Skeletal muscle tissue (tissue), 4 donors: ENCODE data around the gene CPNE2. TPM values are rescaled to one million over a fixed set of nuclear protein-coding genes. Genes with fewer than 3 reads are reported as not detected.
A peak's percentile ranks its signal among the peaks of the same experiment; 100 is the strongest.

ENCODE experiments used
- H3K27ac ChIP-seq: one replicate; pipeline ENCODE4 v1.7.0; 2013; ENCODE audit warnings: mild to moderate bottlenecking, low read depth, low read length, inconsistent platforms
- H3K27me3 ChIP-seq, 3 donors: one replicate each; pipeline ENCODE4 v1.7.0; 2013; ENCODE audit warnings: low read length in 3 of 3; ENCODE audit not compliant: control insufficient read depth in 3 of 3, insufficient read depth in 3 of 3
- H3K36me3 ChIP-seq, 3 donors: one replicate each; pipeline ENCODE4 v1.7.0; 2013; ENCODE audit warnings: low read length in 3 of 3; ENCODE audit not compliant: control insufficient read depth in 3 of 3, insufficient read depth in 3 of 3
- H3K4me1 ChIP-seq, 3 donors: one replicate each; pipeline ENCODE4 v1.7.0; 2013; ENCODE audit warnings: low read length in 3 of 3, mild to moderate bottlenecking in 3 of 3; ENCODE audit not compliant: control insufficient read depth in 3 of 3, insufficient read depth in 3 of 3
- H3K4me3 ChIP-seq, 3 donors: one replicate each; pipeline ENCODE4 v1.7.0; 2013; ENCODE audit warnings: low read length in 3 of 3
- H3K9ac ChIP-seq, 3 donors: one replicate each; pipeline ENCODE4 v1.7.0; 2013; ENCODE audit warnings: low read length in 3 of 3, mild to moderate bottlenecking in 3 of 3, moderate library complexity in 2 of 3, low read depth in 1 of 3
- H3K9me3 ChIP-seq, 3 donors: one replicate each; pipeline ENCODE4 v1.7.0; 2013; ENCODE audit warnings: low read length in 3 of 3; ENCODE audit not compliant: control insufficient read depth in 3 of 3
- total RNA-seq: library from RNA; depleted of rRNA; stranded (reverse); fragments of >200 nt; gene quantifications from one replicate; pipeline ENCODE4 v1.2.3, GENCODE V29; 2014
- donor health status: Osteomylitis.

The CPNE2 gene
- total RNA-seq, 1 donor from 2014 or later: 8.9 TPM

GRCh38 chr16:57082664-57083063 is 9.7 kb upstream of the CPNE2 start:
- H3K36me3 ChIP-seq: peaks cover 0 to 5% (median 4%) of the 10 kb centered on the region in 3 donors
- H3K9me3 ChIP-seq: no peaks in the 10 kb centered on the region
- H3K27ac ChIP-seq: no peak overlapping the region
- H3K9ac ChIP-seq: no peak overlapping the region
- peaks cover 0 to 4% (median 3%) of the 10 kb centered on the region in 3 donors for H3K4me1 ChIP-seq
- no peak overlapping the region for H3K4me3 ChIP-seq
- no peaks in the 10 kb centered on the region for H3K27me3 ChIP-seq

- H3K27ac ChIP-seq: no peak overlapping the region
- peaks cover 0 to 5% (median 4%) of the 10 kb centered on the region in 3 donors for H3K36me3 ChIP-seq
- H3K27me3 ChIP-seq: no peaks in the 10 kb centered on the region
- H3K9ac ChIP-seq: no peak overlapping the region
- no peaks in the 10 kb centered on the region for H3K9me3 ChIP-seq
- H3K4me3 ChIP-seq: no peak overlapping the region
- H3K4me1 ChIP-seq: peaks cover 0 to 4% (median 3%) of the 10 kb centered on the region in 3 donors
Measured at GRCh38 chr16:57083485-57084126, 8.8 kb upstream of the CPNE2 start.

- no peak overlapping the region for H3K27ac ChIP-seq
- no peaks in the 10 kb centered on the region for H3K9me3 ChIP-seq
Measured at GRCh38 chr16:57084257-57084770, 8.1 kb upstream of the CPNE2 start.

GRCh38 chr16:57084996-57085395 is 7.4 kb upstream of the CPNE2 start:
- H3K9me3 ChIP-seq: no peaks in the 10 kb centered on the region
- no peak overlapping the region for H3K27ac ChIP-seq
- H3K4me3 ChIP-seq: no peak overlapping the region
- peak overlapping the region in 1 of 3 donors; percentile 16 for H3K9ac ChIP-seq
- H3K36me3 ChIP-seq: peaks cover 0 to 5% (median 0%) of the 10 kb centered on the region in 3 donors
- no peaks in the 10 kb centered on the region for H3K27me3 ChIP-seq
- H3K4me1 ChIP-seq: peaks cover 0 to 4% (median 3%) of the 10 kb centered on the region in 3 donors

More at GRCh38 chr16:57084257-57084770, 8.1 kb upstream of the CPNE2 start:
- H3K27me3 ChIP-seq: no peaks in the 10 kb centered on the region
- H3K4me3 ChIP-seq: no peak overlapping the region
- peaks cover 0 to 4% (median 3%) of the 10 kb centered on the region in 3 donors for H3K4me1 ChIP-seq
- H3K9ac ChIP-seq: no peak overlapping the region
- peaks cover 0 to 5% (median 4%) of the 10 kb centered on the region in 3 donors for H3K36me3 ChIP-seq

GRCh38 chr16:57087003-57087402 is 5.4 kb upstream of the CPNE2 start:
- Histone ChIP-seq H3K4me3 (no peak overlapping the region), H3K27me3 (no peaks in the 10 kb centered on the region), H3K4me1 (peaks cover 6 to 13% (median 10%) of the 10 kb centered on the region in 3 donors), H3K27ac (no peak overlapping the region), H3K9me3 (no peaks in the 10 kb centered on the region), H3K9ac (no peak overlapping the region), H3K36me3 (peaks cover 0 to 2% (median 0%) of the 10 kb centered on the region in 3 donors)

GRCh38 chr16:57089406-57089805 is 3.0 kb upstream of the CPNE2 start:
- no peaks in the 10 kb centered on the region for H3K27me3 ChIP-seq
- no peak overlapping the region for H3K4me3 ChIP-seq
- H3K9me3 ChIP-seq: no peaks in the 10 kb centered on the region
- no peak overlapping the region for H3K9ac ChIP-seq
- no peak overlapping the region for H3K27ac ChIP-seq
- peaks cover 18 to 24% (median 20%) of the 10 kb centered on the region in 3 donors for H3K4me1 ChIP-seq
- H3K36me3 ChIP-seq: no peaks in the 10 kb centered on the region

GRCh38 chr16:57091200-57091974 is 996 bp upstream of the CPNE2 start:
- no peaks in the 10 kb centered on the region for H3K9me3 ChIP-seq
- H3K27ac ChIP-seq: peak overlapping the region; percentile 47
- H3K4me1 ChIP-seq: peaks cover 21 to 25% (median 22%) of the 10 kb centered on the region in 3 donors
- no peaks in the 10 kb centered on the region for H3K36me3 ChIP-seq
- peak overlapping the region; percentile 62 to 83 (median 79) for H3K4me3 ChIP-seq
- H3K27me3 ChIP-seq: no peaks in the 10 kb centered on the region
- H3K9ac ChIP-seq: peak overlapping the region; percentile 83 to 87 (median 83)

GRCh38 chr16:57092786-57093411 is 516 bp downstream of the CPNE2 start:
- peak overlapping the region in 2 of 3 donors; percentile 10 to 77 for H3K9ac ChIP-seq
- no peaks in the 10 kb centered on the region for H3K27me3 ChIP-seq
- no peaks in the 10 kb centered on the region for H3K9me3 ChIP-seq
- H3K4me3 ChIP-seq: peak overlapping the region; percentile 66 to 77 (median 73)
- H3K36me3 ChIP-seq: no peaks in the 10 kb centered on the region
- H3K4me1 ChIP-seq: peaks cover 21 to 25% (median 22%) of the 10 kb centered on the region in 3 donors
- no peak overlapping the region for H3K27ac ChIP-seq

GRCh38 chr16:57093666-57094564 is 1.5 kb downstream of the CPNE2 start:
- peaks cover 21 to 25% (median 22%) of the 10 kb centered on the region in 3 donors for H3K4me1 ChIP-seq
- no peaks in the 10 kb centered on the region for H3K9me3 ChIP-seq
- H3K4me3 ChIP-seq: peak overlapping the region; percentile 66 to 77 (median 73)
- H3K27ac ChIP-seq: no peak overlapping the region
- H3K27me3 ChIP-seq: no peaks in the 10 kb centered on the region
- no peaks in the 10 kb centered on the region for H3K36me3 ChIP-seq
- H3K9ac ChIP-seq: peak overlapping the region in 2 of 3 donors; percentile 10 to 77
